ENCODE results near the gene ZSCAN20. TPM values are rescaled to one million over a fixed set of nuclear protein-coding genes. Genes with fewer than 3 reads are reported as not detected.

Gene ZSCAN20
- total and polyA plus RNA-seq, 2 experiments from 2014 or later: 0.91 to 4.9 TPM

- Mint-ChIP-seq H3K9me3 (no peaks in the 10 kb centered on the region), H3K4me1 (peaks cover 21% of the 10 kb centered on the region), H3K27me3 (ENCODE audit: insufficient read depth, low read depth, poor library complexity) (peaks cover 13% of the 10 kb centered on the region), H3K4me3 (no peak overlapping the region), H3K27ac (no peak overlapping the region), H3K36me3 (ENCODE audit: low read depth) (no peaks in the 10 kb centered on the region; the same call in 2 of the 3 replicates)
- Histone ChIP-seq H3F3A (replicated peaks; ENCODE audit: low read depth) (no peaks in the 10 kb centered on the region), H3K27me3 (ENCODE audit: insufficient read depth) (0 out of 2 replicates have a peak, but pooled peaks cover 3% of the 10 kb centered on the region), H3K4me2 (no peak overlapping the region), H3K79me2 (replicated peaks; ENCODE audit: insufficient read depth) (no peaks in the 10 kb centered on the region), H4K20me1 (replicated peaks; ENCODE audit: insufficient read depth) (no peaks in the 10 kb centered on the region), H3K27ac (ENCODE audit: low read depth) (no peak overlapping the region), H3K4me3 (no peak overlapping the region), H3K36me3 (ENCODE audit: insufficient read depth) (no peaks in the 10 kb centered on the region), H2AFZ (no peak overlapping the region), H3K4me1 (ENCODE audit: insufficient read depth) (peaks cover 7% of the 10 kb centered on the region; the same call in 1 of the 2 replicates), H3K9me2 (ENCODE audit: insufficient read depth) (no peaks in the 10 kb centered on the region)
- DNase-seq (ENCODE audit: low spot score) (no peak), ATAC-seq (no peak)
- TF ChIP-seq EZH2 (IDR thresholded peaks at IDR 0.05; ENCODE audit: low read depth, unreplicated experiment) (no peak), EZH2phosphoT487 (IDR thresholded peaks at IDR 0.05; ENCODE audit: unreplicated experiment) (no peak), ZNF462 (CRISPR knock-in tag; IDR thresholded peaks at IDR 0.05) (no peak), NANOG (IDR thresholded peaks at IDR 0.05; ENCODE audit: borderline replicate concordance) (no peak), REST (IDR thresholded peaks at IDR 0.05; ENCODE audit: unreplicated experiment) (no peak), CREB1 (CRISPR knock-in tag; IDR thresholded peaks at IDR 0.05; ENCODE audit: low read depth) (no peak), ZNF331 (CRISPR knock-in tag; IDR thresholded peaks at IDR 0.05; ENCODE audit: low read depth) (no peak), CTCF (conservative IDR thresholded peaks at IDR 0.05; ENCODE audit: low read depth in 2 of 2) (no peak), ZNF114 (CRISPR knock-in tag; IDR thresholded peaks at IDR 0.05) (no peak), STAT1 (IDR thresholded peaks at IDR 0.05; ENCODE audit: unreplicated experiment) (no peak), ETS1 (IDR thresholded peaks at IDR 0.05) (no peak), JUNB (IDR thresholded peaks at IDR 0.05; ENCODE audit: unreplicated experiment) (no peak), POLR2AphosphoS5 (IDR thresholded peaks at IDR 0.05; ENCODE audit: low read depth) (no peak)
Measured at GRCh38 chr1:33468967-33469366, 3.5 kb upstream of the ZSCAN20 start.

Measured in GM23338 (cell line).